ENCODE results near the gene IL17RA.

Gene IL17RA

DNA sequence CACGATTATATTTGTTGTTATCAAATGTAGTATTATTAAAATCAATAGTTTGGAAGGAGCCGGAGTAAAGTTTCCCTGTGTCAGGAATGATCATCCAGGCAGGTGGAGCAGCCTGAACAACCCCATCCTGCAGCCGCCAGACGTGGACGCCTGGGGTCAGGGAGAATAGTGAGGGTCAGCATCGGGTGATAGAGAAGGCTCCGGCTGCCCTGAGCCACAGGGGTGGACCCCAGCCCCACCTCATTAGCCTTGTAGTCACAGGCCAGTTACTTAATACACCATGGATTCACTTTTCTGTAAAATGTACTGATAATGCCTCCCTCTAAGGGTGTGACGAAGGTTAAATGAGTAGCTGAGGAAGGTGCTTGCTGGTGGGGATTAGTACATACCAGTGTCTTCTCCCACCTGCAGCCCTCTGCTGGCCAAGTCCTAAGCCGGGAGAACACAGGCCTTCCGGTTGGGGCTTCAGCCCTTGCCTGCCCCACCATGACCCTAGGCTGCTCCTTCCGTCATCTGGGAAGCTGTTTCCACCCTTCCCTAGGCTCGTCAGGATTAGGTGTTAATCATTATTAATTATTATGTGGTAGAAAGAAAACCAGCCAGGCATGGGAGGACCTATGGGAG is 21.5 kb downstream of the IL17RA start:
- DNase-seq (ENCODE audit: low read depth), result no peak

DNA sequence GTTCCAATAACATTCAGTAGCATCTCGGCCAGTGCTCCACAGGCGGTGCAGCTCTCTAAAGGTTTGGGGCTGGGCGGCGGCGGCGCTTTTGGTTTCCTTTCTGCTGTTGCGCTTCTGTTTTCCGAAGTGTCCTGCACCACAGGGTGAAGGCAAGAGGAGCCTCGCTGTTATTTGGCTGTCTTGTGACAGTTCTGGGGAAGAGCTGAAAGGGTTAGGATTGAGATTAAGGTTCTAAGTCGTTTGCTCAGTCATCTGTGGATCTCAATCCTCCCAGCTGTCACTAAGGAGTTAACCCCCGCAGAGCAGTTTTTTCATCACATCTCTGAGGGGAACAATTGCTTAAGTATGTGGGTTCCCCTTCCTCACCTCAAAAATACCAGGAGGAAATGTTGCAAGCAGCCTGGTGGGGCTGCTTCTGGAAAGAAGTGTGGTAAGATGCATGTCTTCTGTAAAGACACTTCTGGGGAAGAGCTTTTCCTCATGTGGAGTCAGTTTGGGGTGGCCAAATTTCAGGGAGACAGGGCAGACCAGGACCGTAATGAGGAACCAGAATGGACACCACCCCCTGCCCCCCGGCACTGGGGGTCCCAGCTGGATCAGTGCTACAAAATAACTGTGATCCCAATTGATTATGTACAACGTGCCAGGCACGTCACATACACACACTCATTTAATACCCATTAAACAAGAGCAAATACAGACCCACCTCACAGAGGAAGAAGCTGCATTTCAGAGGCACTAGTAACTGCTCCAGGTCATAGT is 22.2 kb downstream of the IL17RA start:
- no peak for DNase-seq (ENCODE audit: low read depth)

GRCh38 chr22:17107547-17107810 is 22.7 kb downstream of the IL17RA start:
- DNase-seq (ENCODE audit: low read depth), result no peak

DNA sequence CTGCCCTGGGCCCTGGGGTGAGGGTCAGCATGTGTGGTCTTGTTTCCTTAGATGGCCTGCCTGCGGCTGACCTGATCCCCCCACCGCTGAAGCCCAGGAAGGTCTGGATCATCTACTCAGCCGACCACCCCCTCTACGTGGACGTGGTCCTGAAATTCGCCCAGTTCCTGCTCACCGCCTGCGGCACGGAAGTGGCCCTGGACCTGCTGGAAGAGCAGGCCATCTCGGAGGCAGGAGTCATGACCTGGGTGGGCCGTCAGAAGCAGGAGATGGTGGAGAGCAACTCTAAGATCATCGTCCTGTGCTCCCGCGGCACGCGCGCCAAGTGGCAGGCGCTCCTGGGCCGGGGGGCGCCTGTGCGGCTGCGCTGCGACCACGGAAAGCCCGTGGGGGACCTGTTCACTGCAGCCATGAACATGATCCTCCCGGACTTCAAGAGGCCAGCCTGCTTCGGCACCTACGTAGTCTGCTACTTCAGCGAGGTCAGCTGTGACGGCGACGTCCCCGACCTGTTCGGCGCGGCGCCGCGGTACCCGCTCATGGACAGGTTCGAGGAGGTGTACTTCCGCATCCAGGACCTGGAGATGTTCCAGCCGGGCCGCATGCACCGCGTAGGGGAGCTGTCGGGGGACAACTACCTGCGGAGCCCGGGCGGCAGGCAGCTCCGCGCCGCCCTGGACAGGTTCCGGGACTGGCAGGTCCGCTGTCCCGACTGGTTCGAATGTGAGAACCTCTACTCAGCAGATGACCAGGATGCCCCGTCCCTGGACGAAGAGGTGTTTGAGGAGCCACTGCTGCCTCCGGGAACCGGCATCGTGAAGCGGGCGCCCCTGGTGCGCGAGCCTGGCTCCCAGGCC is 23.7 kb downstream of the IL17RA start:
- no peak for DNase-seq (ENCODE audit: low read depth)

DNA sequence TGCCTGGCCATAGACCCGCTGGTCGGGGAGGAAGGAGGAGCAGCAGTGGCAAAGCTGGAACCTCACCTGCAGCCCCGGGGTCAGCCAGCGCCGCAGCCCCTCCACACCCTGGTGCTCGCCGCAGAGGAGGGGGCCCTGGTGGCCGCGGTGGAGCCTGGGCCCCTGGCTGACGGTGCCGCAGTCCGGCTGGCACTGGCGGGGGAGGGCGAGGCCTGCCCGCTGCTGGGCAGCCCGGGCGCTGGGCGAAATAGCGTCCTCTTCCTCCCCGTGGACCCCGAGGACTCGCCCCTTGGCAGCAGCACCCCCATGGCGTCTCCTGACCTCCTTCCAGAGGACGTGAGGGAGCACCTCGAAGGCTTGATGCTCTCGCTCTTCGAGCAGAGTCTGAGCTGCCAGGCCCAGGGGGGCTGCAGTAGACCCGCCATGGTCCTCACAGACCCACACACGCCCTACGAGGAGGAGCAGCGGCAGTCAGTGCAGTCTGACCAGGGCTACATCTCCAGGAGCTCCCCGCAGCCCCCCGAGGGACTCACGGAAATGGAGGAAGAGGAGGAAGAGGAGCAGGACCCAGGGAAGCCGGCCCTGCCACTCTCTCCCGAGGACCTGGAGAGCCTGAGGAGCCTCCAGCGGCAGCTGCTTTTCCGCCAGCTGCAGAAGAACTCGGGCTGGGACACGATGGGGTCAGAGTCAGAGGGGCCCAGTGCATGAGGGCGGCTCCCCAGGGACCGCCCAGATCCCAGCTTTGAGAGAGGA is 24.5 kb downstream of the IL17RA start:
- DNase-seq (ENCODE audit: low read depth), result no peak

GRCh38 chr22:17109976-17110375 is 25.2 kb downstream of the IL17RA start:
- DNase-seq (ENCODE audit: low read depth), result no peak

- DNase-seq (ENCODE audit: low read depth), result no peak
Measured at GRCh38 chr22:17110791-17111550, 26.2 kb downstream of the IL17RA start.

DNA sequence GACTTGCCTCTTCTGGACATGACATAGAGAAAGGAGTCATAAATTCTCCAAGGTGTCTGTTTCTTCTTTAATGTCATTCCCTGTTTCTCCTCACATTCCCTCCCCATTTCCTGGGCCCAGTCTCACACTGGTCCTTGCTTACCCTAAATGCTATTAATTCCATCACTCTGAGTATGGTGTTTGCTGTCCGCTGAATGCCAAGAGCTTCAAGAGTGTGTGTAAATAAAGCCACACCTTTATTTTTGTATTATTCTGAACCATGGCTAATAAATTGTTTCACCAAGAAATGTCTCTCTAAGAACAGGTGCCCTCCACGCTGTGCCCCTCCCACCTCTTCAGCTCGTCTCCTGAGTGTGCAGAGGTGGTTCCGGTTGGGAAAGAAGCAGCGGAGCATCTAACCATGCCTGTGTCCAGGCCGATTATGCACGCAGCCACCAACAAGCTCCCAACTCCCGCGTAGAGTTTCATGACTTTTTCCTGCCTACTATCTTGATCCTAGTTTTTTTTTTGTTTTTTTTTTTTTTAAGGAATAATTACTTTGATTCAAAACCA is 27.8 kb downstream of the IL17RA start:
- DNase-seq (ENCODE audit: low read depth), result no peak

DNA sequence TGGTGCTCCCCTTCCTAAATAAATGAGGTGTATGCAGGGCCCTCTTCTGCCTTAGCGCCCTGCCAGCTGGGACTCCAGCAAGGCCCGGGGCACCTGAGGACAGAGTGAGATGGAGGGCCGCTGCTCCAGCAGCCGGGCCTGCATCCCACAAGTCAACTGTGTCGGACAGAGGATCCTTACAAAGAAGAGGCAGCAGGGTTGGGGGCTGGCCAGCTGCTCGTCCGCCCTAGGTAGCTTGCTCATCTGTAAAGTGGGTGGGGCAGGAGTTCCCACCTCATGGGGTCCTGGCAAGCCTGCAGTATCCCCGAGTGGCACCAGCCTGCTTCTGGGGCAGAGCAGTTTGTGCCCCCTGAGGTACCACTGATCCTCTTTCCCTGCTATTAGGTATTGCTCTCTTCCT is 28.8 kb downstream of the IL17RA start:
- no peak for DNase-seq (ENCODE audit: low read depth)

GRCh38 chr22:17114173-17114897 is 29.5 kb downstream of the IL17RA start:
- DNase-seq (ENCODE audit: low read depth), result no peak

- DNase-seq (ENCODE audit: low read depth), result no peak
Measured at GRCh38 chr22:17114898-17115235, 30.1 kb downstream of the IL17RA start.

GRCh38 chr22:17115236-17115635 is 30.4 kb downstream of the IL17RA start:
- no peak for DNase-seq (ENCODE audit: low read depth)

DNA sequence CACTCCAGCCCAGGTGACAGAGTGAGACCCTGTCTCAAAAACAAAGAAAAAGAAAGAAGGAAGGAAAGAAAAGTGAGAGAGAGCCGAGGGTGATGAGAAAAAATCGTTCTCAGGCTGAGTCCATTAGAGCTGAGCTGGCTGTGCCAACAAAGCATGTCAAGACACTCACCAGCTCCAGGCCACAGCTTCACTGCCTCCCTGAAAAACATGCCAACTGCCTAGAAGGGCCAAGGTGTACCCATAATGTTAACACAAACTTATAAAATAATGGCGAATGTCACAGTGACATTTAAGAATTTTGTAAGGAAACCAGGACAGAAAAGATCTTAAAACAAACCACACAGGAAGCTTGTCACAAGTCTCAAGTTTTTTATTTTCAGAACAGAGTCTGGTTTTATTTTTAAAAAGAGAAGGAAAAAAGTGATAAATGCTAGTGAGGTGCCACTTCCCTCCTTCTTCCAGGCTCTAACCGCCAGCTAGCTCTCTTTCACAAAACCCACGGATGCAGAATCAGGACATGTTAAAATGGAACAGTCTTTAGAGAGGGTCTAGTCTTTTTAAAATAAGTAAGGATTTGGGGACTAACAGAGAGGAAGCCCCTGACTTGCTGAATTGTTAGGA is 31.3 kb downstream of the IL17RA start:
- no peak for DNase-seq (ENCODE audit: low read depth)

- DNase-seq (ENCODE audit: low read depth), result no peak
Measured at GRCh38 chr22:17116572-17117330, 32.0 kb downstream of the IL17RA start.

GRCh38 chr22:17117400-17117799 is 32.6 kb downstream of the IL17RA start:
- no peak for DNase-seq (ENCODE audit: low read depth)

DNA sequence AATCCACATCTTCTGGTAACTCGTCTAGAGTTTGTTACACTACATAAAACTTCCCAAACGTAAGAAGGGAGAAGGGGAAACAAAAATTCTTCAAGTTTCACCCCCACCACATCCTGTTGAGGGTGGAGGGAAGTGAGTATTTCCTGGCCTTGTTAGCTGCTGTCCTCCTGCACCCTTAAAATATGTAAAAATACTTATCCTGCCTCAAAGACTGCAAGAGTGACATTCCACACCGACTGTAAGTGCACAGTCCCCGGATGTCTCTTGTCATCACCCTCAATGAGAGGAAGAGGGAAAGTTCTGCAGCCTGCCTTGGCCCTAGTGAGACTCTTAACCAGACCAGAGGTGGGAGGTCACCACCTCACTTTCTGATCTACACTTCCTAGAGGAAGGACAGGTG is 33.1 kb downstream of the IL17RA start:
- DNase-seq (ENCODE audit: low read depth), result no peak

DNA sequence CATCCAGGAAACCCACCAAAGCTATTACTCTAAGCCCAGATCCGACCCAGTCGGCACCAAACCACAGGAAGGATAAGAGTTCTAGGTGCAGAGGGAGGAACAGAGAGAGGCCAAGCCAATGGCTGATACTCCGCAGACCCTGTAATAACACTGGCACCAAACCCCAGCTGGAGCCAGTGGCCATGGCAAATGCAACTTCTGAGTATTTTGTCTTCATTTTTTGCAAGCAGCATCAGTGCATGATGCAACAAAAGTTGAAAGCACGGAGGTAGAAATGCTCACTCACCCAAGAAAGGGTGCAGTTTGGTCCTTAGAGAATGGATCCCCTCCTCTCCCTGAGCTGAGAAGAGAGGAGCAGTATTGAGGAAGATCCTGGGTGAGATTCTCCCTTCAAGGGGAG is 33.5 kb downstream of the IL17RA start:
- DNase-seq (ENCODE audit: low read depth), result no peak

DNA sequence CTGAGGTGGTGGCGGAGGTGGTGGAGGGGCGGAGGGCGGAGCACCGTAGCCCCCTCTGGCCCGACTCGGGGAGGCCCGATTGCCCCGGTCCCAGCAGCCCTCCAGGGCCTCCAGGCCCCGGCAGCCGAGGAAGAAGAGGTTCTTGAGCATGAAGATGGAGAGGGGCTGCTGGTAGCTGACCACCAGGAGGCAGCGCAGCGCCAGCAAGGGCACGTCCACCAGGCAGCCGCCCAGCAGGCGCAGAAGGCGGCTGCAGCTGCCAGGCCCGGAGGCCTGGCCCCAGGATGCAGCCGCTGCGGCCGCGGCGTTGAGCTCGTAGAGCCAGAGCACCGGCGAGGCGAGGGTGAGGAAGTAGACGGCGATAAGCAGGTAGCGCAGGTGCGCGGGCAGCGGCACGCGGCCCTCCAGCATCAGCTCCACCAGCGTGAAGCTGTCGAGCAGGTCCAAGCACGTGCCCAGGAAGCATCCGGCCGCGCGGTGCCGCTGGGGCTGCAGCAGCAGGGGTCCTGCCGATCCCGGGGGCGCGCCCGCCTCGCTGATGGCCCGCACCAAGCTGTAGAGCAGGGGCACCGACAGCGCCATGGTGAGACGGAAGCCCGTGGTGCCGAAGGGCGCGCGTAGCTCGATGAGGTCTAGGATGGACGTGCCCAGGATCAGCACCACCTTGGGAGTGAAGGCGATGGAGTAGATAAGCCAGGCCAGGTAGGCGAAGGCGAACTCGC is 34.8 kb downstream of the IL17RA start:
- DNase-seq (ENCODE audit: low read depth), result no peak

- DNase-seq (ENCODE audit: low read depth), result no peak
Measured at GRCh38 chr22:17120281-17120680, 35.5 kb downstream of the IL17RA start.

All from HS-27A (cell line).